Activated T-cell treated with anti-CD3 and anti-CD28 coated beads for 24 hours (primary cell): ENCODE measurements around the gene STAB1.
A peak's percentile ranks its signal among the peaks of the same experiment; 100 is the strongest.

Source experiments
- DNase-seq: peaks from one replicate; pipeline ENCODE4 v3.0.0-alpha.2; 2020; ENCODE audit warnings: low read depth

Gene STAB1

DNA sequence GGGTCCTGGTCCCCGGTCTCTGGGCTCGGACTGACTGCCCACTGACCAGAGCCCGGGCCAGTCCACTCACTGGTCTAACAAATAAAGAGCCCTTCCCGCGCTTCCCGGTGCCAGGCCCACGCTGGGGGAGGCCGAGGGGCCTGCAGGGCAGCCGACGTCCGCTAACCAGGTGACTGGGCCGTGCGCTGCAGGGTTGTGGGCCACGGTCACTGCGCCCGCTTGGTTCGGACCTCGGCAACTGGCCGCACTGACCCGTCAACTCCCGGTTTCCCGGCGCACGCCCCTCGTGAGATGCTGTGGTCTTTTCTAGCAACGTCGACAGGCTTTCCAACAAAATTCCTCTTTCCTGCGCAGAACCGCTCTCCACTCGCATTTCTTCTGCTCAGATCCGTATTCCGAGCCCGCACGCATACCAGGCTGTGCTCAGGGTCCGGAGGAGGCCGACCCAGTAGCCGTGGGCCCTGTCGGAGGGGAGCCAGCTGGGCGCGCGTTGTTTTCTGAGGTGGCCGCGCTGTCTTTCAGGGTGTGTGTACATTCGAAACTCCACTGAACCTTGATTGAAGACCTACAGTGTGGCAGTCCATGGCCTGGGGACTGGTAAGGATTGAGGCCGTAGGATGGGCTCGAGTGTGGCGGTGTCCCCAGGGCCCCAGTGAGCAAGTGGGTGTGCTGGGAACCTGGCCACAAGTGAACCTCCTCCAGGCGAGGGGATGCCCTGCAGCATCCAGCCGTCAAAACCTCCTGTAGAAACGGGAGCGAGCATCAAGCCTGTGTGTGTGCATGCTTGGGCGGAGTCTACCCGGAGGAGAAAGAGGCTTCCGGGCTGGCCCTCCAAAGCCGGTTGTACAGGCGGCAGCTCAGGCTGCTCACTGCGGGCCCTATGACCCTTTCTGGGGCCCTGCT is 39.4 kb downstream of the STAB1 start:
- DNase-seq = no peak

DNA sequence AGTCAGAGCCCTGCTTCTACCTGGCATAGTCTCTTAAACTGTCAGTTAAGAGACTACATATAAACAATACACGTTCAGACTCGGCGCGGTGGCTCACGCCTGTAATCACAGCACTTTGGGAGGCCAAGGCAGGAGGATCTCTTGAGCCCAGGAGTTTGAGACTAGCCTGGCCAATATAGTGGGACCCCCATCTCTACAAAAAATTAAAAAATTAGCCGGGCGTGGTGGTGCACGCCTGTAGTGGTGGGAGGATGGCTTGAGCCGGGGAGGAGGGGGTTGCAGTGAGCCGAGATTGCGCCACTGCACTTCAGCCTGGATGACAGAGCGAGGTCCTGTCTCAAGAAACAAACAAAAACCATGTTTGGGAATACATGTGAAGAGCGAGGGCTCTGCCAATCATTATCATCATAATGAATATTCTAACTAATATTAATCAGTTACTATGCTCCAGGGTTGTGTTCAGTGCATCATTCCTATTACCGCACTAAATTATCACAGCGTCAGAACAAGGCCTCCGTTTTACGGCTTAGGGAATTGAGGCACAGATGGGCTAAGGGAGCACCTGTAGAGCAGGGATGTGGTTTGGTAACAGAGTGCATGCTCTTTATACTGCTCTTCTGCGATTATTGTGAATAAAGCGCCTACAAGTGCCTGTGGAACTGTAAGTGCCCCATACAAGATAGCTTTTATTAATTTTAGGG is 40.4 kb downstream of the STAB1 start:
- DNase-seq = no peak

DNA sequence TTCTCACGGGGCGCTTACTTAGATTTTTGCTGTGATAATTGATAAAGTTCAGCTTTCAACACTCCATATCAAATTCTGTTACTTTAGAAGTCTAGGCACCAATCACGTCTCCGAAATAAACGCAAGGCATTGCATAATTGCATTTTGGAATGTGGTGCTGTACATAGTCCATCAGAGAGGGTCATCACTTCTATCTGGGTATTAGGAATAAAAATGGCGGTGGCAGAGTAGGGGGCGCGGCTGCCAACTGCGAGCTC is 40.9 kb downstream of the STAB1 start:
- DNase-seq = no peak

DNA sequence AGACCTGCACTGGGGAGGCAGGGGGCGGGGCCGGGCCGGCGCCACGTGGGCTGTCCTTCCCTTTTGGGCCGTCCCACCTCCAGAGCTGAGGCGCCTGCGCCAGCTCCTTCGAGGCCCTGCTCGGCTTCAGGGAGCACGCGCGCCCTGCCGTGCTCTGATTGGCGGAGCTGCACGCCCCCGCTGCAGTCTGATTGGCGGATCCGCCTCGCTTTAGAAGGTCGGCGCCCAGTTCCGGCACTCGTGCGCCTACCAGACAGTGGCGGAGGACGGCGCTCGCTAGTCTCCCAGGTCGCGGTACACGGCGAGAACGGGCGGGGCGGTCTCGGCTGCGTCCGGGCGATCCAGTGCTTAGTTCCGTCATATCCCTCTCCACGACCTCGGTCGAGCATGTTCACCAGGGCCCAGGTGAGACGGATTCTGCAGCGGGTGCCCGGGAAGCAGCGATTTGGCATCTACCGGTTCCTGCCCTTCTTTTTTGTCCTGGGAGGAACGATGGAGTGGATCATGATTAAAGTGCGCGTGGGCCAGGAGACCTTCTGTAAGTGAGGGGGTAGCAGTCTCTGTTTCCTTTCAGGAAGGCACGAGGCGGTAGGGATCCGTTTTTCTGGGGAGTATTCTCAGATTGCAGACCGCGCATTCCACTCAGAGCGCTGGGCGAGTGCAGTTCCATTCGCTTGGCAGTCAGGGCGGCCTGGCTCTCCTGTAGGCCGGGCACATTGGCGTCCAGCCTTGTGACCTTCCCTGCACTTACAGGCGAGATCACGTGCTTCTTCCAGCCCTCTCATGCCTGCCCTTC is 41.4 kb downstream of the STAB1 start, which contains the start of gene UQCC5:
UQCC5 (plus strand) TSS at position 237 of the 796 bp plus-strand sequence; CDS start at position 388, 151 bp downstream.
- DNase-seq = peak; percentile 98

DNA sequence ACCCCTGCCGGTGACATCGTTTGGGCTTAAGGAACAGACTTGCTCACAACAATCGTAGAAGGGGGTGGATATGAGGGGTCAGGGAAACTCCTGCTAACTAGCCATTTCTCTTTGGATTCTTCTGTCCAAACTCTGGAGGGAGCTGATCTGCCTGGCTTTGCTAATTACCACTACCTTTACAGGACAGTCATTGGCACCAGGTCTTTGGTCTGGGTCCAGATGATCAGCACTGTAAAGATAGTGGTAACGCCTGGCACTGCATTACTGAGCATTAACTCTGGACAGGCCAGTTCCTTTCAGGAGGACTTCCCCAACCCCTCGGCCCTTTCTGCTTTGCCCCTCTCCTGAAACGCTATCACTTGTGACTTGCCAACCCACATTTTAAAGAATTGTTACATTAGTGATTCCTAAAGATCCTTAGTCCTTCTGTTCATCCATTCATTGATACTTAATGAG is 42.1 kb downstream of the STAB1 start:
- no peak for DNase-seq

DNA sequence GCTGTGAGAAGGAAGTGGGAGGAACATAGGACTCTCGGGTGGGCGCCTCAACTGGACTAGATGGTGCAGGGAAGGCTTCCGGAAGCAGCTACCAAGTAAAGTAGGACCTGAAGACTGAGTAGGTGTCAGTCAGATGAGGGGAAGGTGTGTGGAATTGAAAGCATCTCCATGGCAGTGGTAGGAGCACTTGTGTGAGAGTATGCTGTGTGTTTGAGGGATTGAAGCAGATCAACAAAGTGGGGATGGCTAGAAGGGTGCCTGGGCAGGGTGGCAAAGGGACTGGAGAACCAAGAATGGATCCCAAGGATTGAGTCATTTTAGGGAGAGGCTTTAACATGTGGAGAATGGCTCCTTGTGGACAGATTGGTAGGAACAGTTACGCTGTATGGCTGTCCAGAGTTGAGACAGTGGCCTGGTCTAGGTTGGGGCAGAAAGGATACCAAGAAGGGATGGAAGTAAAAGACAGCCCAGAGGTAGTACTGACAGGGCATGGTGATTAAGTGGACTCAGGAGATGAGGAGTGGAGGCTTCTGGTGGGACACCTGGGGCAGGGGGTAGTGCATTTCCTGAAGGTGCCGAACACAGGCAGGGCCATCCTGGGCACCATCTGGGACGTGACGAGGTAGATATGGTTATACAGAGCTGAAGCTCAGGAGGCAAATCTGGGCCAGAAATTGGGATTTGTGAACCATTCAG is 42.7 kb downstream of the STAB1 start:
- DNase-seq = no peak

DNA sequence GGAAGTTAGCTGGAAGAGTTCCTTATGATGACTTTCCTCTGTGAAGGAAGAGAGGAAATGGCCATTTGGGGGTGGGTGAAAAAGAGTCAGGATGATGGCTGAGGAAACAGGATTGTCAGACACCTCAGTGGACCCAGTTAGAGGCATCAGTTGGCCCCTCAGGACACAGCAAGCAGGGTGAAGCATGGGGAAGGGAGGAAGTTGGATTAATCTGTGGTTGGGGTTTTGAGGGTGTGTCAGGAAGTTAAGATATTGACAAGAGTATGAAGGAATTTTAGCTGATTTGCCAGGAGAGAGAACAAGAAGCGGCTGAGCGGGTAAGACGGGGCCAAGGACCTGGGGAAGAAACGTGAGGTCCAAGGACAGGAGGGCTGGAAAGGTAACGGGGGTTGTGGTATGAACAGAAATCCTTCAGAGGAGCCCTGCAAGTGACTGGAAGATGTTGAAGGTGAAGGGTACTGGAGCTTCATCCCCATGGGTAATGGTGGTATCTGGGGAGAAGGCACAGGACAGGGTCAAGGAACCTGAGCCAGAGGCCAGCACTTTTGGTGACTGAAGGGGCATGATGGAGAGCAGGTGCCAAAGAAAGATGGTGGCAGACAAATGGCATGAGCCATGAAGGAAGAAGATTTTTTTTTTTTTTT is 44.0 kb downstream of the STAB1 start:
- DNase-seq = no peak

DNA sequence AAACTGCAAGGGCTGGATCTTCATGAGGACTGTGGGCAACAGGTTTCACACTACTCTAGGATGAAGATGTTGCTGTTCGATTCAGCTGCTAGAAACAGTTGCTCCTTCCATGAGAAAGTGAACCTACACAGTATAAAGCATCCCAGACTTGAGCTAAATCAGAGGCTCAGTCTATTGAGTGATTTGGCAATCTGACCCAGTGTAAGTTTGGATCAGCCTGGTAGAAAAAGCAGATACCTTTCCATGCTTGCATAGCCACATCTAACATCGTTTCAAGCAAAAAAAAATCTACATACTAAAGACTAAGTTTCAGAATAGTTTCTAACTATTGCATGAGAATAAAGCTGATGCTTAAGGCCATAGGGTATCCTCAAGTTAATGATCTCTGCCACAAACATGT is 45.9 kb downstream of the STAB1 start:
- DNase-seq = no peak

DNA sequence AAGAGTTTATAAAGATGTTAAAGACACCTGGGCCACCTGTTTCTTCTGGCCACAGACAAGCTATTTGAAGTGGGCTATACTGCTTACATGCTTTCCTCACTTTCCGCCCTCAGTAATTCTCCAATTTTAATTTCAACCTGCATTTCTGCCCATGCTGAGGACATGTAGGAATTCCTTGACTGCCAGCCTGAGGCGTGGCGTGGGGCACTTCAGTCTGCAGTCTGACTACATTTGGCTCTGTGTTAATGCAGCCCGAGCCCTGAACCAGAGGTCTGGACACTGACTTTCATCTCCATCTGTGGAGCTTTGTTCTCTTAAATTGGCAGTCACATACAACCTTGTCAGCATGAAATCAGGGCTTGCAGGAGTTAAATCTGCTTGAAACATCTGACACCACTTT is 49.8 kb downstream of the STAB1 start:
- DNase-seq = no peak

DNA sequence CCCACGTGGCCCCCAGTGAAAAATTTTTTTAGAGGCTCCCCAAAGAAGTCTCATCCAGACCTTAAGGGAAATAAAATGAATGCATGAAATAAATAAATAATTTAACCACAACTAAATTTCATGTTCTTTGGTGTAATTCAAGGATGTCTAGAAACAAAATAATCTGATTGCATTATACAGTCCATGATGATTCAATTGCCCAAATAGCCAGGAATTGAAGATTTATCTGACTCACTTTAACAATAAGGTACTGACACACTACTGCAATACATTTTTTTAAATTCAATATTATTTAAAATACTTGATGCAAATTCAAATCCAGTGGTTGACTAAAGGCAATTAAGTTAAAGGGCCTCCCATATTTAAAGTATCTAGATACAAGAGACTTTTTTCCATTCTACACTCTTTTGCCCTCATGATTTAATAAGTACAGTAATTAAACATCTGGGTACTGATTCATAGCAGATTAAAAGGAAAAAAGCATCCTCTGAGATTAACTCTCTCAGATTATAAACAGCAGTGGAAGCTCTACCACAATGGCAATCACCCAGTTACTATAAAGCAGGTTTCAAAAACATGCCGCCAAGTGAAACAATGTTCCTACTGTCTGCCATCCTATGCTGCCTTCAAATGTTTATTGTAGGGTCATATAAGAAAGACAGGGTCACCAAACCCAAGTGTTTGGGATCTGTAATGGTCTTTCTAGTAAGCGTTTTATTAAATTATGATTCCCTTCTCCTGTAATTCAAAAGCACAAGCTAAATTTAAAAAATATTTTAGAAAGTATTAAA is 51.2 kb downstream of the STAB1 start:
- no peak for DNase-seq

DNA sequence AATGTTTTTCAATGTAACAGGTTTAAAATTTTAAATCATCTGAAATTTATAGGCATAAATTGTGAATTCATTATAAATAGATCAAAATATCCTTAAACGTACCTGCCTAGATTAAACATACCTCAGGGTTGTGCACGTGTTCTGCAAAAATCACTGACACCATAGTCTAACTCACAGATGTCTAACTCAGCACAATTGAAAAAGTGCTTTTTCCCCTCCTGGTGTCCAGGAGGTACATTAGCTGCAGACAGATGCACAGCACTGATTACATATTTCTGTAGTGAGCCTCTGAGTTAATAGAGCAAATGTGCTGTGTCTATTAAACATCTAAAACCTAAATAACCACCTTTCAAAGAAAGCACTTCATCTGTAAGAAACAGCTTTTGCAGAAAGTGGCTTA is 52.0 kb downstream of the STAB1 start:
- DNase-seq = no peak

DNA sequence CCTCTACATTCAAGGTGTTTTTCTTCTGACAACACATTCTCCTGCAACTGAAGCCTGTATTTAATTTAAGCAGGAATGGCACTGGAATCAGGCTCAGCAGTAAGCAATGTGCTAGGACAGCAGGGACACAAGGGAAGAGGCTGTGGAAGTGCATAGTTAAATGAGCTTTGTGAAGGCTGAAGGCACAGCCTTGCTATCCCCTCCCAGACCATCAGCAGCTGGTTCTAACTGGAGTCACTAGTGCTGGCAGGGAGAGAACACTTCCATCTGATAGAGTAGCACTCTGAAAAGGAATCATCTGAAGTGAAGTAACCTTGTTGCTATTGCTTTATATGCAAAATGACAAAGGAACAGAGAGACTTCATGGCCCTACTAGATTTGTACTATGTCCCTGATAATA is 56.0 kb downstream of the STAB1 start:
- no peak for DNase-seq

DNA sequence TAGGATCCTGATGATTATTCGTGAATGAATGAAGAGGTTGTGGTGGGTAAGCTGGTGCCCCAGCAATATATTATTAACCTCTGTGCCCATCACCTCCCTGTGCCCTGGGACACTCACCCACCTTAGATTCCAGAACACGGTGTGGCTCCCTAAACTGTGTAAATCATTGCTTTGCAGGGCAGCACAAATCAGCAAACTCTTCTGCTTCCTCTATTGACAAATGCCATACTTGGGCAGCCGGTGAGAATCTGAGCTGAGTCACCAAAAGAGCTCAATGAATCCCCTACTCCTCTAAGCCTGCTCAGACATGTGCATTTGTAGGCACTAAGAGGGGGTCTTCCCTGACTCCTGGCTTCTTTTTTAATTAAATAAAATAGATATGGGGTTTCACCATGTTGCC is 57.0 kb downstream of the STAB1 start:
- no peak for DNase-seq

DNA sequence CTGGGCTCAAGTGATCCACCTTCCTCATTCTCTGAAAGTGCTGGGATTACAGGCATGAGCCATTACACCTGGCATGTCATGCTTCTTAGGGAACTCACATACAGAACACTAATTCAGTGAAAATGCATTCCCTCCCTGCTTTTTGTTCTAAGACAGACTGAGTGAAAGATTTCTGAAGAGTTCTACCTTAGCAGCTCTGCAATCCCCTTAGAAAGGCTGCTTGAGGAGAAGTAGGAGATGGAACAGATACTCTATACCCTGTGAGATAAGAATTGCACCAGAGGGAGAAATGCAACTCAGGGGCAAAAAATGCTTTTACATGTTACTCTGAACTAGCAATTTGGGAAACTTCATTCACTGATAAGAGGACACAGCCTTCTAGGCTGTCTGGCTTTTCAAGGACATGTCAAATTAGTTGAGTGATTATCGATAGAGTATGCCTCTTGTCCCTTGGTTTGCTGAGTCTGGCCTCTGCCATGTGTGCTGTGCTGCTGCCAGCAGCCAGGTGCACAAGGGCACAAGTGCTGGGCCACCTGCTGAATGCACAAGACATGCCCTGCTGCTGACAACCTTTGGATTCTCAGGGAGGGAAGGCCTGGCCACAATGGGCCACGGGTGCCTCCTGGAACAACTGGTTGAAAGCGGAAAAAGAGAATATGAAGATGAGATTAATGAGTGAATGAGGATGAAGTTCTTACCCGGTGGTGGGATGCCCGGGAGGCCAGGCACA is 59.1 kb downstream of the STAB1 start:
- DNase-seq = no peak

DNA sequence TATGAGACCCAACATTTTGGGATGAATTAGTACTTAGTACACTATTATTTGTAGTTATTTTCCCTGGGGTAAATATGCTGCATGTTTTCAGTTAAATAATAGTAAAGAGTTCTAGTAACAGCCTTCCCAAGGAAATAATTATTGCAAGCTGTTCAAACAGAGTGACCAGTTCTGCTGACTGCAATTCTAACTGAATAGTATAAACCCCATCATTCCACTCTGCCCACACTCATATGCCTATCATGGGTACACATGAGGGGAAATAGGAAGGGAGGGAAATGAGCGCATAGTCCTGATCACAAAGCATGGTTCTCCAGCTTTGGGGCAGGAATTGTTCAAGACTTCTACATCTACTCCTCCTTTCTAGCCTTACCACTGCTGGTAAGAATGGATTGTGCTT is 59.9 kb downstream of the STAB1 start:
- no peak for DNase-seq

DNA sequence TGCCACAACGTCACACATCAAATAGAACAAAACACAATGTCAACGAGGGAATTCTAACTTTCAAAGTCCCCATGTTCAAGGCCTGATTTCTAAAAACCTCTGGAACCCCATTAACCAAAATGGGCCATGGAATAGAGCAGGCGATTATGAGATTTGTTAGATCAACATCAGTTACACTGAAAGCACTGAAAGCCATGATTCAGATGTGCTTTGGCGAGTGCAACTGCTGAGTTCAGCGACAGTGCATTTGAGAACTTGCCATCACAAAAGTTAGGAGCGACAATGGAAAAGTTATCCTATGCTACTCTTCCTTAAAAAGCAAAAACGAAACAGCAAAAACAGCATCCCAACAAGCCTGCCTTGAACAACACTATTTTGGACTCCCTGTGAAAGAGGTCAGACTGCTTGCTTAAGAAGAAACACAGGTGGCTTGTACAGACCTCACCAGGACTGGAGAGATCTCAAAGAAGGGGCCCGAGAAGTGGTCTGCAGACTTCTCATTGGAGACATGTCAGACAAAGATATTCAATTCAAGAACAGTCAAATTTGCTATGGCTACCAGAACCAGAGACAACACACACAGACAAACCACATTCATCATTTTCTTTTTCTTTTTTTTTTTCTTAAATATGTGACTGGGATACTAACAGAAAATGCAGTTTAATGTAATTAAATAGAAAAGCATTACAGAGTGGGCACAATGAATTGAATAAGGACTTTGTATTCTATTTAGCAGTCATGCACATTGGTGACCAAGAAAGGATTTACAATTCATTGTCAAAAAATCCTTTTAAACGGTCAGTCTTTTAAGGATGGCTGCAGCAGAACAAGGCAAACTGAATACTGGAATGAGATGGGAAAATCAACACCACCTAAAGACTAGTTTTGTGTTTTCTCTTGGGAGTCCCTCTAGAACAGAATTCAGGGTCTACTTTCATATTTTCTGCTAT is 62.1 kb downstream of the STAB1 start:
- no peak for DNase-seq

DNA sequence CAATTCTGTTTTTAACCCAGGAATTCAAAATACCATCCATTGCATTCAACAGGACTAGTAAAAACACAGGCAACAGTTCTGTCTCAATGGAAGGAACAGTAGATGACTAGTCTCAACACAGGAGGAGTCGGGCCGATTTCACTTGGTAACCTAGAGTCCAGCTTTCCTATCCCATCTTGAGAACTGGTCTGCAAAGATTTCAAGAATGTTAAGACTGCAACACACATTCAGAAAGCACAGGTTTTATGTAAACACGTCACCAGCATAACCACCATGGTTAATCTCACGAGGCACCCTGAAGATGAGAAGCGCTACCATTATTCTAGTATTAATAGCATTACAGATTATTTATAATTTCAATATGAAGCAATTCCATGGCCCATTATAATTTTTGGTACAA is 63.3 kb downstream of the STAB1 start:
- no peak for DNase-seq

DNA sequence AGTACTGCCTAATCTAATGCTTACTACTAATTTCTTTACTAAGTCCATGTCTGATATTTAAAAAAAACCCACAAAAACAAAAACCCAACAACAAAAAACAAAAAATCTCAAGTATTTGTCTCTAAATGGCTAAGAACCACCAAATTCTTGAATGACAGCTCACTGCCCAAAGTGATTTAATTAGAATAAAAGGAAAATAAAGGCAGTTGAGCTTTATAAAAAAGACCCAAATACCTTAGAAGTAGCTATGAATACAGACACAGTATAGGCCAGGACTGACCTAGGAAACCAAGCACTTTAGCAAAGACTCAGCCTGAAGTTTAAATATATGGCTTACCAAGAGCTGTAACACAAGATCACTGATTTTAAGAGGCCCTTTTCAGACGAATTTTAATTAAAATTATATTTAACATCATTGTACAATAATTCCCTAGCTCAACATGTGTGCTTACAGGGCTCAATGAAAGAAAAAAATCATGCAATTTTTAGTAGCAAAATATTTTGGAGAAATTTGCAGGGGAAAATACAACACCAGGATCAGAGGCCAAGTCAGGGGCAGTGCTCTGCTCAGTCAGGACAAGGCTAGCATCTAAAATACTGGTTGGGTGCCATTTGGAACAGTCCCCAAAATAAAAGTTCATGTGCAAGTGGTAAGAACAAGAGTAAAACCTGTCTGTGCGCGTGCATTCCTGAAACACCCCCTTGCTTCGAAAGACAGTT is 66.0 kb downstream of the STAB1 start:
- no peak for DNase-seq
